GM18526 (cell line): ENCODE data around the gene GALR2.

ENCODE experiments used
- POLR2A ChIP-seq: IDR thresholded peaks from 3 replicates; pipeline ENCODE4 v1.6.1; 2011; ENCODE audit not compliant: insufficient read length; ENCODE audit errors: extremely low read depth

The GALR2 gene

DNA sequence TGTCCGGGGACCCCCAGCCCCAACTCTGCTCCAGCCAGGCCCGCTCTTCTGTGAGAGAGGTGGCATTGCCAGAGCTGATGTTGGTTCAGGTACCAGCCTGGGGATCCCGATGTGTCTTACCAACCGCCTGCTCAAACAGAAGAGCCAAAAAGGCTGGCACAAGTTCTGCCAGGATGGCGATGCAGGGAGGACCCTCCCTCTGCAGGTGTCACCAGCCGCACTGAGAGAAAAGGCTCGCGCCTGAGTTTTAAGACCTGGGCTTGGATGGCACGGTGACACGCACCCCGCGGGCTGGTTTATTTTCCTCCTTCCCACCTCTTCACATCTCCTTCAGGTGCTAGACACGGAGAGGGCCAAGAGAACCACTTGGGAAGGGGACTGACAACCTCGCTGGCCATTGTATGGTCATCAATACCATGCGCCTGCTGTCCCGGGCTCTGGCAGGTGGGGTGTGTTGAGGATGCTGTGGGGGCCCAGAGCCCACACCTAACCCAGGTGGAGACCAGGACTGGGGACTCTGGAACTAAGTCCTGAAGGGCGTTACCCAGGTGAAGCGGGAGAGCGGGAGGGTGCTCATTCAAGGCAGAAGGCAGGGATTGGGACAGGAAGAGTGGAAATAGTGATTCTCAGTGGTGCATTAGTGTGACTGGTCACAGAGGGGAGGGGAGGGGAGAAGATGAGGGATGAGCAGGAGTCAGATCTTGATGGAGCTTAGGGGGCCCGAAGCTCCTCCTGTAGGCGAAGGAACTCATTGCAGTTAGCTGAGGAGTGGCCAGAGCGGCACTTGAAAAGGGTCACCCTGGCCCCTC is 50.2 kb downstream of the GALR2 start:
- no peak for TF ChIP-seq POLR2A

DNA sequence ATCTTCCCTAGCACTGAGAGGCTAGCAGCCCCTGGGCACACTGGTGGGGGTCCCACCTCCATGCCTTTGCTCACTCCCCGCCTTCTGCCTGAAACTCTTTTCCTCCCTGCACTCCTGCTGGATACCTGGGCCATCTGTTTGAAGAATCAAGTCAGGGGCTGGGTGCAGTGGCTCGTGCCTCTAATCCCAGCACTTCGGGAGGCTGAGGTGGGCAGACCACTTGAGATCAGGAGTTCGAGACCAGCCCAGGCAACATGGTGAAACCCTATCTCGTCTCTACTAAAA is 50.8 kb downstream of the GALR2 start:
- TF ChIP-seq POLR2A, result no peak

DNA sequence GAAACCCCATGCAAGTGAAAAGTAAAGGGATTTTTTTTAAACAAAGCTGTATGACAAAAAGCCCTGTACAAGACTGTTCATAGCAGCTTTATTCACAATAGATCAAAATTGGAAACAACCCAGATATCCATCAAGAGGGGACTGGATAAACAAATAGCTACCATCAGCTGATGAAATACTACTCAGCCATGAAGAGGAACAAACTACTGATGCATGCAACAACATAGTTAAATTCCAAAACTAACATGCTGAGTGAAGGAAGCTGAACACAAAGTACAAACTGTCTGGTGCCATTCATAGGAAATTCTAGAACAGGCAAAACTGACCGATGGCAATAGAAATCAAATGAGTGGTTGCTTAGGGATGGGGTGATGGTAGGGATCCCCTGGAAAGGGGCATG is 51.3 kb downstream of the GALR2 start:
- no peak for TF ChIP-seq POLR2A
